H9 (cell line): ENCODE results near the gene ACYP2. TPM values are rescaled to one million over a fixed set of nuclear protein-coding genes. Genes with fewer than 3 reads are reported as not detected.

Experiments used
- DNase-seq: peaks from one replicate; pipeline ENCODE4 v3.0.0-alpha.2; 2017
- H2AFZ ChIP-seq: one replicate; pipeline ENCODE4 v1.6.1; 2013; ENCODE audit warnings: mild to moderate bottlenecking, low read length, control low read depth, moderate library complexity
- H2AK5ac ChIP-seq: 2 replicates; pipeline ENCODE4 v1.6.1; 2013; ENCODE audit warnings: low read length, control low read depth, mixed read lengths; ENCODE audit not compliant: insufficient read length
- H2BK120ac ChIP-seq: one replicate; pipeline ENCODE4 v1.6.1; 2013; ENCODE audit warnings: low read depth, mild to moderate bottlenecking, low read length, control low read depth, inconsistent platforms; ENCODE audit not compliant: poor library complexity, severe bottlenecking
- H2BK12ac ChIP-seq: 2 replicates; pipeline ENCODE4 v1.6.1; 2013; ENCODE audit warnings: low read length, control low read depth, mixed read lengths, low read depth; ENCODE audit not compliant: insufficient read length
- H2BK15ac ChIP-seq: 2 replicates; pipeline ENCODE4 v1.6.1; 2013; ENCODE audit warnings: low read depth, low read length, control low read depth
- H2BK20ac ChIP-seq: one replicate; pipeline ENCODE4 v1.6.1; 2013; ENCODE audit warnings: low read depth, mild to moderate bottlenecking, low read length, control low read depth, inconsistent platforms; ENCODE audit not compliant: poor library complexity, severe bottlenecking
- H2BK5ac ChIP-seq: 2 replicates; pipeline ENCODE4 v1.6.1; 2013; ENCODE audit warnings: low read length, control low read depth, mixed read lengths; ENCODE audit not compliant: insufficient read length
- H3K14ac ChIP-seq: 2 replicates; pipeline ENCODE4 v1.6.1; 2013; ENCODE audit warnings: low read length, control low read depth; ENCODE audit not compliant: insufficient read depth
- H3K18ac ChIP-seq: 2 replicates; pipeline ENCODE4 v1.6.1; 2013; ENCODE audit warnings: low read depth, mild to moderate bottlenecking, mixed read lengths, low read length, control low read depth; ENCODE audit not compliant: insufficient read length
- H3K23ac ChIP-seq: 2 replicates; pipeline ENCODE4 v1.6.1; 2013; ENCODE audit warnings: low read length, control low read depth, mixed read lengths, low read depth; ENCODE audit not compliant: insufficient read length
- H3K23me2 ChIP-seq: 2 replicates; pipeline ENCODE4 v1.6.1; 2013; ENCODE audit warnings: low read depth, mild to moderate bottlenecking, mixed read lengths, low read length, control low read depth; ENCODE audit not compliant: insufficient read length, poor library complexity, severe bottlenecking
- H3K27ac ChIP-seq: 2 replicates; pipeline ENCODE4 v1.5.1; 2013; ENCODE audit warnings: low read length, control low read depth, mixed read lengths, low read depth; ENCODE audit not compliant: insufficient read length
- H3K27me3 ChIP-seq: 2 replicates; pipeline ENCODE4 v1.6.1; 2013; ENCODE audit warnings: low read length, control low read depth, inconsistent platforms; ENCODE audit not compliant: insufficient read depth
- H3K4ac ChIP-seq: 2 replicates; pipeline ENCODE4 v1.6.1; 2013; ENCODE audit warnings: low read depth, mild to moderate bottlenecking, control low read depth, inconsistent platforms, low read length, moderate library complexity
- H3K4me1 ChIP-seq: 2 replicates; pipeline ENCODE4 v1.6.1; 2013; ENCODE audit warnings: low read length, control low read depth, inconsistent platforms; ENCODE audit not compliant: insufficient read depth
- H3K4me2 ChIP-seq: 2 replicates; pipeline ENCODE4 v1.6.1; 2013; ENCODE audit warnings: low read length, control low read depth, mixed read lengths; ENCODE audit not compliant: insufficient read length, insufficient read depth
- H3K56ac ChIP-seq: 2 replicates; pipeline ENCODE4 v1.6.1; 2013; ENCODE audit warnings: low read depth, mild to moderate bottlenecking, mixed read lengths, low read length, control low read depth; ENCODE audit not compliant: insufficient read length
- H3K79me1 ChIP-seq: 2 replicates; pipeline ENCODE4 v1.6.1; 2013; ENCODE audit warnings: low read depth, mild to moderate bottlenecking, moderate library complexity, low read length, control low read depth, inconsistent platforms; ENCODE audit not compliant: insufficient read depth, poor library complexity, severe bottlenecking
- H3K79me2 ChIP-seq: 2 replicates; pipeline ENCODE4 v1.6.1; 2013; ENCODE audit warnings: low read length, control low read depth, inconsistent platforms; ENCODE audit not compliant: insufficient read depth
- H3K9ac ChIP-seq: 2 replicates; pipeline ENCODE4 v1.6.1; 2013; ENCODE audit warnings: low read length, control low read depth, mixed read lengths; ENCODE audit not compliant: insufficient read length; ENCODE audit errors: extremely low read depth
- H3K9me3 ChIP-seq: one replicate; pipeline ENCODE4 v1.6.1; 2013; ENCODE audit warnings: low read depth, low read length, inconsistent platforms; ENCODE audit not compliant: control insufficient read depth
- H3T11ph ChIP-seq: one replicate; pipeline ENCODE4 v1.6.1; 2013; ENCODE audit warnings: mild to moderate bottlenecking, low read length, control low read depth, inconsistent platforms
- H4K20me1 ChIP-seq: one replicate; pipeline ENCODE4 v1.6.1; 2013; ENCODE audit not compliant: control insufficient read depth, insufficient read length, insufficient read depth
- H4K5ac ChIP-seq: 2 replicates; pipeline ENCODE4 v1.6.1; 2013; ENCODE audit warnings: low read depth, mild to moderate bottlenecking, mixed read lengths, low read length, control low read depth; ENCODE audit not compliant: insufficient read length
- H4K8ac ChIP-seq: replicated peaks from 2 replicates; pipeline ENCODE4 v1.6.1; 2013; ENCODE audit warnings: low read length, control low read depth, mixed read lengths, low read depth; ENCODE audit not compliant: insufficient read length
- H4K91ac ChIP-seq: 2 replicates; pipeline ENCODE4 v1.6.1; 2013; ENCODE audit warnings: low read depth, mild to moderate bottlenecking, moderate library complexity, mixed read lengths, low read length, control low read depth; ENCODE audit not compliant: insufficient read length
- H3K27ac Mint-ChIP-seq, 3 experiments: 2 replicates in 2 of 3; 3 replicates in 1 of 3; pipeline ENCODE4 v1.8.0; 2020 to 2021; ENCODE audit warnings: mixed read lengths in 3 of 3, mild to moderate bottlenecking in 1 of 3, moderate library complexity in 1 of 3
- H3K27me3 Mint-ChIP-seq: 2 replicates; pipeline ENCODE4 v1.8.0; 2021; ENCODE audit warnings: low read depth, mild to moderate bottlenecking, moderate library complexity, mixed read lengths
- H3K36me3 Mint-ChIP-seq, 3 experiments: 2 replicates in 2 of 3; 3 replicates in 1 of 3; pipeline ENCODE4 v1.8.0; 2020 to 2021; ENCODE audit warnings: low read depth in 3 of 3, mixed read lengths in 3 of 3; ENCODE audit not compliant: insufficient read depth in 1 of 3
- H3K4me1 Mint-ChIP-seq, 2 experiments: 2 replicates each; pipeline ENCODE4 v1.8.0; 2020; ENCODE audit warnings: mixed read lengths in 2 of 2
- H3K4me3 Mint-ChIP-seq, 2 experiments: 2 replicates in 1 of 2; 3 replicates in 1 of 2; pipeline ENCODE4 v1.8.0; 2020 to 2021; ENCODE audit warnings: mild to moderate bottlenecking in 2 of 2, mixed read lengths in 2 of 2, moderate library complexity in 1 of 2
- H3K9me3 Mint-ChIP-seq, 2 experiments: 2 replicates in 1 of 2; 3 replicates in 1 of 2; pipeline ENCODE4 v1.8.0; 2020; ENCODE audit warnings: mild to moderate bottlenecking in 2 of 2, mixed read lengths in 2 of 2, moderate library complexity in 1 of 2
- WGBS: extraction: QIAGEN DNeasy Blood & Tissue Kit; methylation state at CpG from one replicate; pipeline ENCODE4 v1.1.7; 2013; ENCODE audit warnings: missing lambda C conversion rate, low lambda C conversion rate, mixed read lengths; ENCODE audit not compliant: insufficient read length; ENCODE audit errors: extremely low coverage; 5-methylcytosine and 5-hydroxymethylcytosine counted together
- total RNA-seq: library from RNA; stranded (reverse); gene quantifications from 2 replicates; pipeline ENCODE4 v1.2.1, GENCODE V29; 2021
- TF ChIP-seq, protein P1 (sequence below): fragments of 200-600 bp; sonication (generic); conservative IDR thresholded peaks from 3 replicates; pipeline ENCODE4 v1.8.0; 2021; ENCODE audit warnings: antibody characterized with exemption, mild to moderate bottlenecking

ACYP2 gene
- total RNA-seq, 1 experiment from 2014 or later, result 3.2 TPM

GRCh38 chr2:54083021-54083420 is 32.4 kb upstream of the ACYP2 start:
- H3K4me3 Mint-ChIP-seq, result no peak overlapping the region
- no peak overlapping the region for H3K4ac ChIP-seq
- H3K4me1 Mint-ChIP-seq, result peaks cover 0 to 5% of the 10 kb centered on the region in 2 experiments; a peak in 3 of 4 replicates
- no peaks in the 10 kb centered on the region for H3K9me3 ChIP-seq
- no peak overlapping the region for H2BK15ac ChIP-seq
- no peak overlapping the region for H2AK5ac ChIP-seq
- H3K23ac ChIP-seq, result no peak overlapping the region
- no peak overlapping the region for H3K27ac Mint-ChIP-seq
- no peaks in the 10 kb centered on the region for H3K9me3 Mint-ChIP-seq
- no peaks in the 10 kb centered on the region for H3K27me3 Mint-ChIP-seq
- H3T11ph ChIP-seq, result no peak overlapping the region
- H2BK12ac ChIP-seq, result no peak overlapping the region
- no peak overlapping the region for H4K8ac ChIP-seq
- H3K27me3 ChIP-seq, result no peaks in the 10 kb centered on the region
- H3K4me1 ChIP-seq, result no peaks in the 10 kb centered on the region
- no peak overlapping the region for H3K14ac ChIP-seq
- H3K79me2 ChIP-seq, result no peaks in the 10 kb centered on the region
- H2BK5ac ChIP-seq, result no peak overlapping the region
- no peak overlapping the region for H4K91ac ChIP-seq
- no peak overlapping the region for H2BK20ac ChIP-seq
- H3K23me2 ChIP-seq, result no peaks in the 10 kb centered on the region
- no peak overlapping the region for H2AFZ ChIP-seq
- no peak overlapping the region for H4K5ac ChIP-seq
- H3K79me1 ChIP-seq, result no peaks in the 10 kb centered on the region
- H4K20me1 ChIP-seq, result no peaks in the 10 kb centered on the region
- DNase-seq, result peak; percentile 39
- WGBS, result no CpG with 5 or more reads among the region's 6 CpGs
- TF ChIP-seq, protein P1, sequence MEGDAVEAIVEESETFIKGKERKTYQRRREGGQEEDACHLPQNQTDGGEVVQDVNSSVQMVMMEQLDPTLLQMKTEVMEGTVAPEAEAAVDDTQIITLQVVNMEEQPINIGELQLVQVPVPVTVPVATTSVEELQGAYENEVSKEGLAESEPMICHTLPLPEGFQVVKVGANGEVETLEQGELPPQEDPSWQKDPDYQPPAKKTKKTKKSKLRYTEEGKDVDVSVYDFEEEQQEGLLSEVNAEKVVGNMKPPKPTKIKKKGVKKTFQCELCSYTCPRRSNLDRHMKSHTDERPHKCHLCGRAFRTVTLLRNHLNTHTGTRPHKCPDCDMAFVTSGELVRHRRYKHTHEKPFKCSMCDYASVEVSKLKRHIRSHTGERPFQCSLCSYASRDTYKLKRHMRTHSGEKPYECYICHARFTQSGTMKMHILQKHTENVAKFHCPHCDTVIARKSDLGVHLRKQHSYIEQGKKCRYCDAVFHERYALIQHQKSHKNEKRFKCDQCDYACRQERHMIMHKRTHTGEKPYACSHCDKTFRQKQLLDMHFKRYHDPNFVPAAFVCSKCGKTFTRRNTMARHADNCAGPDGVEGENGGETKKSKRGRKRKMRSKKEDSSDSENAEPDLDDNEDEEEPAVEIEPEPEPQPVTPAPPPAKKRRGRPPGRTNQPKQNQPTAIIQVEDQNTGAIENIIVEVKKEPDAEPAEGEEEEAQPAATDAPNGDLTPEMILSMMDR, result peak; percentile 23; the same call in 1 of the 3 replicates
- H3K27ac ChIP-seq, result no peak overlapping the region
- H3K9ac ChIP-seq, result no peak overlapping the region
- no peak overlapping the region for H2BK120ac ChIP-seq
- no peak overlapping the region for H3K4me2 ChIP-seq
- no peak overlapping the region for H3K56ac ChIP-seq
- H3K36me3 Mint-ChIP-seq, result no peaks in the 10 kb centered on the region
- no peak overlapping the region for H3K18ac ChIP-seq
